Hematopoietic multipotent progenitor cell treated with erythropoietin and hydrocortisone succinate and interleukin-3 and kit ligand, for 15 days (in vitro differentiated cells): Measurements from ENCODE around the gene ATXN1.

Source experiments
- DNase-seq: peaks from one replicate; pipeline ENCODE4 v3.0.0-alpha.2; 2015; ENCODE audit warnings: low spot score

Gene ATXN1

DNA sequence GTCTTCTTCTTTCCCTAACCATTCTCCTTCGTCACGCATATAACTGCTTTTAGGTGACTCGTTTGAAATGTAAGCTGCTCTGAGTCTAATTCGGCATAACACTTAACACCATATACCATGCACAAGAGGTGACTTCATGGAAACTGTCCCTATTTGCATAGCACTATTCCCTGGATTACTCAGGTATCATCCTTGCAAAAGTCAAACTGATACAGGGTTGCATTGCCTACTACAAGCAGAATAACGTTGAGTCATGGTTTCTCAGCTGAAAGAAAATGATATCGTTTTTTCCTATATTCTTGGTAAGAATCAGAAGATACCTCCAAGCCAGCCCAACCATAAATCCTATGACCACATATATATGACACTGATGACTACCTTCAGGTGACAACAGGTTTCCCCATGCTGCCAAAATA is 227.5 kb downstream of the ATXN1 start:
- no peak for DNase-seq

DNA sequence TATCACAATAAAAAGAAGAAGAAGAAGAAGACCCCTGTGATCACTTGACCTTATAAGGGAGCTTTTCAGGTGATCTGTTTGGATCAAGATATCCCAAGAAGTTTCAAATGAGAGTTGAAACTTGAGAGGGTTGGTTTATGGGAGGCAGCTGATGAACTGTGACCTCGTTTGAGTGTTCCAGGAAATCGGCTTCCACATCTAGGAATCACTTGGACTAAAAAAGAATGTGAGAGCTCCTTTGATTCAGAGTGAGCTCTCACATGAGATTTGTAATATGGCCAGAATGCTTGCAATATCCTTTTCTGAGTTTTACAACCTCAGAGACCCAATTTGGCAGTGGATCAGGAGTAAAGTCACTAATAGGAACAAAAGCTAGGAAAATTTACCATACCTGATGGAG is 228.1 kb downstream of the ATXN1 start:
- DNase-seq = no peak

- no peak for DNase-seq
Observed at GRCh38 chr6:16527691-16528090, 233.6 kb downstream of the ATXN1 start.

- DNase-seq = no peak
Observed at GRCh38 chr6:16524380-16524707, 236.9 kb downstream of the ATXN1 start.

DNA sequence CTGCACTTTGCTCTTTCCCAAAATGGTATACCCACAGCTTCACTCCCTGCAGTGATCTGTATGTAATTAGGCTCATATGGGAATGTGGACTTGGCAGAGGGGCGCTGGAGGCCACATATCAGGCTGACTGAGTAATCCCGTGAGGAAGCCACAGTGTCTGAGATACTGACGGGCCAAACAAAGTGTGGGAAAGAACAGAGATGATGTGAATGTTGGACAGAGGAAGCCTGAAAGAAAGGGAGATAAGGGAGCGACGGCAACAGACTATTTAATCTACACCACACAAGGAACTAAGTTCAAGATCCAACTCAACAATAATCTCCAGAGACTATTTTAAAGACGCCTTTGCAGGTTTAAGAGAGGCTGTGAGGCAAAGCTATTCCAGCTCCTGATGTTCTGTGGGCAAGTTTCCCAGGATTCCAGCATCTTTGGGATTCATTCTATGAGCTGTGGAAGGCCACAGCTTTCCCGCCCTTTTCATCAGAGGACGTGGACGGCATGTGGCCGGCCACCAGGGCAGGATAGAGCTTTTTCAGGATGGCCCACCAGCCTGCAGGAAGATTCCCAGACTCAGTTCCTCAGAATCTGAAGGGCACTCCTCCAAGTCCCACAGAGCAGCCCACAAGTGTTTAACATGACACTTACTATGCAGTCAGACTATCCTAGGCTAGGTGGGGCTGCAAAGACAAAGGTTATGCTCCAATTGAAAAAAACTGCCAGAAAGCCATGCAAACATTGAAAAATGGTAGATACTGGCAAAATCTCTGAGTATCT is 237.5 kb downstream of the ATXN1 start:
- DNase-seq = no peak

DNA sequence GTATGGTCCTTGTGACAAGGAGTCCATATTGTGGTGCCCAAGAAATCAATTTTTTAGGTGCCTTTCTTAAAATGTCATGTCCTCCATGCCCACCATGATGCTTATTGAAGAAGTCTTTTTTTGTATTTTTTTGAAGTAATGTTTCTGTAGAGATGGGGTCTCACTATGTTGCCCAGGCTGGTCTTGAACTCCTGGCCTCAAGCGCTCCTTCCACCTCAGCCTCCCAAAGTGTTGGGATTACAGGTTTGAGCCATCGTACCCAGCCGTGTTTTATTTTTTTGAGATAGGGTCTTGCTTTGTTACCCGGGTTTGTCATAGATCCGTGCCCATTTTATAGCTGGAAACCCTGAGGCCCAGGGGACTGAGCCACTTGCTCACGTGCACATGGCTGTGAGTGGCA is 238.3 kb downstream of the ATXN1 start:
- no peak for DNase-seq

GRCh38 chr6:16521528-16521927 is 239.7 kb downstream of the ATXN1 start:
- DNase-seq = no peak

GRCh38 chr6:16519265-16520242 is 241.7 kb downstream of the ATXN1 start:
- DNase-seq = no peak

DNA sequence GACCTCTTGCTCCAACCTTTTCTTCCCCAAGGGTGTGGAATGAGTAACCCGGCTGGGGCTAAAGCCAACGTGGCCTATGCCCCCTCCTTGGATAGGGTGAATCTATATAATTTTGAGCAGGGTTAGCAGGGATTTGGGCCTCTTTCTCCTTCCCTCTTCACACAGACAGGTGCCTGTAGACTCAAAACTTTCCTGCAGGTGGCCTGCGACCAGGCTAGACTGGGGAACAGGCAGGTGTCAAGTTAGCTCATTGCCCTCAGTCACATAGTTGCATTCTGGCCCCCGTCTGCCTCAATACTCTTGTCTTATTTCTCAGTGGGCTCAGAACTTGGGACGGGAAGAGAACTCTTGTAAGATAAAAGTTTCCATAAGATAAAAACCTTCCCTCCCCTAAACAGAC is 243.0 kb downstream of the ATXN1 start:
- no peak for DNase-seq

GRCh38 chr6:16514249-16514648 is 247.0 kb downstream of the ATXN1 start:
- no peak for DNase-seq

GRCh38 chr6:16512544-16513290 is 248.5 kb downstream of the ATXN1 start:
- no peak for DNase-seq

GRCh38 chr6:16511723-16512489 is 249.4 kb downstream of the ATXN1 start:
- no peak for DNase-seq

DNA sequence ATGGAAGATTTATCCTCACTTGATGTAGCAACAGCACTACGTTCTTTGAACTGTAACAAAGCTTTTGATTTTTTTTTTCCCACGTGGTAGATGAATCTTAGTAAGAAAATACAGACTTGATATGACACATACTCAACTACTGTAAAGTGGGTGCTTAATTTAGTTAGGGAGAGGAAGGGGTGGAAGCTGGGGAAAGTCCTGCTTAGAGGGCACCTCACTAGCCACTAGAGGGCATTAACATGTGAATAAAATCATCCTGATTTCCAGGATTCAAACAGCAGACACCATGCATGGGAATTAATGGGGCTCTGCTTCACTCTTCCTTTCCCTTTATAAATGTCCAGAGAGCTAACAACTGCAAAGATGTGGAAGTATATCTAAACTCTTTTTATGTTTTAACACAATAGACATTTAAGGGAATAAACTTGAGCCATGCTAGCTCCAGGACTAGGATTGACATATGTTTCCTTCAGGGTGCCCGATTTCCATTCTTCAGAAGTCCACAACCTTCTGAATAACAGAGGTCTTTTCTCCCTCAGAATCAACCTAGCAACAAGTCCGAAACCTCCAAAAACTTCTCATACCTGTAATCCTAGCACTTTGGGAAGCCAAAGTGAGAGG is 250.1 kb downstream of the ATXN1 start:
- no peak for DNase-seq

DNA sequence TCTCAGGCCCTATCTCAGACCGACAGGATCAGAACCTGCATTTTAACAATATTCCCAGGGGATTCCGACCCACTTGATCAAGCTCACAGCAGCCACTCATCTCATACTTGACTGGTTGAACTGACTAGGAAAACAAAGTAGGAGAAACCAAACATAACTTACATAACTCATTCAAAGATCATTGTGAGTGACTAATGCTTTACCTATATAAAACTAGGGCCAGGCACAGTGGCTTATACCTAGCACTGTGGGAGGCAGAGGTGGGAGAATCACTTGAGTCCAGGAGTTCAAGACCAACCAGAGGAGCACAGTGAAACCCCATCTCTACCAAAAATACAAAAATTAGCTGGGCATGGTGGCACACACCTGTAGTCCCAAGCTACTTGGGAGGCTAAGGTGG is 251.0 kb downstream of the ATXN1 start:
- DNase-seq = no peak

GRCh38 chr6:16508959-16509358 is 252.3 kb downstream of the ATXN1 start:
- DNase-seq = no peak

DNA sequence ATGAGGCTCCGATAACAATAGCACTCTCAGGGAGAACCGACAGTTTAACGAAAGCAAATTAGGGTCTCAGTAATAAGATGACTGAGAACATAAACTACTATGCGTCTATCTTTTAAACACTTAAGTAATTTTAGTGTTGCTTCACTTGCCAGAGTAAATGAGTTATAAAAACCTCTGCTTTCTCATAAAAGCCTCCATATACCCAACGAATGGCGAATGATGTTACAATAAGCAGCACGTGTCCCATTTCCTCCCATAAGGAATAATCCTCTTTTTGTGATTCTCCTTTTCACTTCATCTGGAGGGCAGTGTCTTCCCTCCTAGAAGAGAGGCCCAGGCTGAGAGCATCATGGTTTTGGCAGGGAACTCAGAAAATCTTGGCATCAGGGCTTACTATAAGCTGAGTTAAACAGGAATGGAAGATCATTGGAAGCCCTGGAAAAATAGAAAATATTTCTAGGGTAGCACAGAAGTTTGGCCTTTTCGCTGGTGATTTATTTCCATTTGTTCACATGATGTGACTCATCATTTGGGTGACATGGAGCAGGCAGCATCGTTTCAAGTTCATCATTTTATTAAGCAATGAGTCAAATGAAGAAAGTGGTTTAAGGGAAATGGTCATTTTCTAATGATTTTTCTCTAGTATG is 255.4 kb downstream of the ATXN1 start:
- DNase-seq = no peak

DNA sequence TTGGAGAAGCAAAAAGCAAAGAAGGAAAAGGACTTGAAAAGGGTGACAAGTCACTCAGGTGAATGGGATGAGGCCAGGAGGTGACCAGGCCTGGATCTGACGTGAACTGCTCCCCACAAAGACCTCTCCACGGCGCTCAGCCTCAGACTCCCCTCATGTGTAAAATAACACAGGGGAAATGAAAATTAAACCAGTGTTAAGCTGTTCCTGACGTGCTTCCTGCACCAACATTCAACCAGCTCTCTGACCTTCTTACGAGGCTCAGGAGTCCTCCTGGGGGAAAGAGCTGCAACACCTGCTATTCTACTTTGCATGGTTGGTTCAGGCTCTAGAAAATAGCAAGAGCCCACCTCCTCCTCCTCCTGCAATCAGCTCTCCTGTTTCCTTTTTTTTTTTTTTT is 256.7 kb downstream of the ATXN1 start:
- no peak for DNase-seq

- no peak for DNase-seq
Observed at GRCh38 chr6:16503970-16504415, 257.3 kb downstream of the ATXN1 start.

GRCh38 chr6:16503241-16503775 is 258.0 kb downstream of the ATXN1 start:
- no peak for DNase-seq

- DNase-seq = no peak
Observed at GRCh38 chr6:16498957-16499356, 262.3 kb downstream of the ATXN1 start.
